ENCODE measurements around the gene GLG1.

DNA sequence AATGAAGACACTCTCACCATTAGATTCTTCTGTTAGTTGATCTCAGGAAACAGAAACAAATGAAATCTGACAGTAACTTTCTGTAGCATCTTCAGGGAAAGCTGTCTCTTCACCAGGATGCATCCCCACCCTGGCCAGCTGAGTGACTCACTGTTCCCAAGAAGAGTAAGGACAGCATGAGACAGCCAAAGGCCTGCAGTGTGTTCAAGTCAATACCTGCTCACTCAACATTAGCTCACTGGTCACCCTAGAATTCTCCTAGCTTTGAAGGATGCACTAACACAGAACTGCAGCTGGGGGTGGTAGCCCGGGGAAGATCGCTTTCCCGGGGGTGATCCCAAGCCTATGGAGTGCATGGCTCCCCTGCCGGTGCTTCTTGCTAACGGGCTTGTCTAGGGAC is 157.4 kb downstream of the GLG1 start:
- TF ChIP-seq, protein P1, sequence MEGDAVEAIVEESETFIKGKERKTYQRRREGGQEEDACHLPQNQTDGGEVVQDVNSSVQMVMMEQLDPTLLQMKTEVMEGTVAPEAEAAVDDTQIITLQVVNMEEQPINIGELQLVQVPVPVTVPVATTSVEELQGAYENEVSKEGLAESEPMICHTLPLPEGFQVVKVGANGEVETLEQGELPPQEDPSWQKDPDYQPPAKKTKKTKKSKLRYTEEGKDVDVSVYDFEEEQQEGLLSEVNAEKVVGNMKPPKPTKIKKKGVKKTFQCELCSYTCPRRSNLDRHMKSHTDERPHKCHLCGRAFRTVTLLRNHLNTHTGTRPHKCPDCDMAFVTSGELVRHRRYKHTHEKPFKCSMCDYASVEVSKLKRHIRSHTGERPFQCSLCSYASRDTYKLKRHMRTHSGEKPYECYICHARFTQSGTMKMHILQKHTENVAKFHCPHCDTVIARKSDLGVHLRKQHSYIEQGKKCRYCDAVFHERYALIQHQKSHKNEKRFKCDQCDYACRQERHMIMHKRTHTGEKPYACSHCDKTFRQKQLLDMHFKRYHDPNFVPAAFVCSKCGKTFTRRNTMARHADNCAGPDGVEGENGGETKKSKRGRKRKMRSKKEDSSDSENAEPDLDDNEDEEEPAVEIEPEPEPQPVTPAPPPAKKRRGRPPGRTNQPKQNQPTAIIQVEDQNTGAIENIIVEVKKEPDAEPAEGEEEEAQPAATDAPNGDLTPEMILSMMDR (conservative IDR thresholded peaks at IDR 0.05 in 1 of 2, IDR thresholded peaks at IDR 0.05 in 1 of 2; ENCODE audit: extremely low read depth in 1 of 2, insufficient read depth in 1 of 2, low read depth in 1 of 2, low read length in 2 of 2): peak; percentile 34 to 36
- no peak for TF ChIP-seq EZH2 (IDR thresholded peaks at IDR 0.05; ENCODE audit: borderline replicate concordance, low read length)
